ENCODE results near the gene RPS6KL1.

DNA sequence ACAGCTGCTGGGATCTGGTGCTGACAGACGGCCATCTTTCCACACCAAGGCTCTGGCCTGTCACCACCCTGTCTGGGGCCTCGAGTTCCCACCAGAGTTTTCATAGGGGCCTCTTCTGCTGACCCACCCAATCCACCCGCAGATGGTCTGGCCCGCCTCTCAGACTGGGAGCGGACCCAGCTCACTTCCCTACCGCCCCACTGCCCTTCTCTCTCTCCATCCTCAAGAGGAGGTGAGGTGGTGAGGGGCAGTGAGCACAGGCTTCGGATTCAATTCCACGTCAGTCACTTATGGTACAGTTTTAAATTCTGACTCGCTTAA, 12.3 kb upstream of the RPS6KL1 start:
- TF ChIP-seq POLR2AphosphoS5 (IDR thresholded peaks at IDR 0.05; ENCODE audit: low read depth, low read length) = no peak
- no peak for TF ChIP-seq POLR2A (IDR thresholded peaks at IDR 0.05; ENCODE audit: low read depth, low read length)
- TF ChIP-seq TAF1 (IDR thresholded peaks at IDR 0.05; ENCODE audit: low read depth, low read length) = no peak
- TF ChIP-seq SPI1 (IDR thresholded peaks at IDR 0.05; ENCODE audit: low read depth, low read length) = no peak

Measured in GM12891 (cell line).